IPS-15b (cell line): Measurements from ENCODE around the gene EEF1A2.

Experiments
- H3K27me3 ChIP-seq: one replicate; pipeline ENCODE4 v1.6.1; 2013; ENCODE audit warnings: low read length; ENCODE audit not compliant: control insufficient read depth, insufficient read depth
- H3K36me3 ChIP-seq: one replicate; pipeline ENCODE4 v1.6.1; 2013; ENCODE audit warnings: low read length; ENCODE audit not compliant: control insufficient read depth, insufficient read depth
- H3K4me1 ChIP-seq: one replicate; pipeline ENCODE4 v1.6.1; 2013; ENCODE audit warnings: mild to moderate bottlenecking, low read length; ENCODE audit not compliant: control insufficient read depth, insufficient read depth
- H3K4me3 ChIP-seq: one replicate; pipeline ENCODE4 v1.5.1; 2013; ENCODE audit warnings: low read depth, low read length
- H3K9ac ChIP-seq: one replicate; pipeline ENCODE4 v1.6.1; 2013; ENCODE audit warnings: low read depth, mild to moderate bottlenecking, low read length
- H3K9me3 ChIP-seq: one replicate; pipeline ENCODE4 v1.6.1; 2013; ENCODE audit warnings: mild to moderate bottlenecking, low read length; ENCODE audit not compliant: control insufficient read depth, insufficient read depth

Gene EEF1A2

GRCh38 chr20:63534831-63535651 is 36.2 kb upstream of the EEF1A2 start:
- Histone ChIP-seq H3K4me1 (no peaks in the 10 kb centered on the region), H3K4me3 (no peak overlapping the region), H3K9ac (no peak overlapping the region)

GRCh38 chr20:63534427-63534830 is 35.5 kb upstream of the EEF1A2 start:
- H3K4me3 ChIP-seq, result no peak overlapping the region
- no peaks in the 10 kb centered on the region for H3K9me3 ChIP-seq
- no peaks in the 10 kb centered on the region for H3K36me3 ChIP-seq
- H3K4me1 ChIP-seq, result no peaks in the 10 kb centered on the region
- no peaks in the 10 kb centered on the region for H3K27me3 ChIP-seq
- H3K9ac ChIP-seq, result no peak overlapping the region

More at GRCh38 chr20:63534831-63535651, 36.2 kb upstream of the EEF1A2 start:
- Histone ChIP-seq H3K27me3 (no peaks in the 10 kb centered on the region), H3K36me3 (no peaks in the 10 kb centered on the region), H3K9me3 (no peaks in the 10 kb centered on the region)

GRCh38 chr20:63533871-63534393 is 35.0 kb upstream of the EEF1A2 start:
- Histone ChIP-seq H3K9me3 (no peaks in the 10 kb centered on the region), H3K4me3 (no peak overlapping the region), H3K36me3 (no peaks in the 10 kb centered on the region), H3K4me1 (no peaks in the 10 kb centered on the region), H3K27me3 (no peaks in the 10 kb centered on the region), H3K9ac (no peak overlapping the region)

- no peak overlapping the region for H3K4me3 ChIP-seq
- no peaks in the 10 kb centered on the region for H3K27me3 ChIP-seq
- H3K9ac ChIP-seq, result no peak overlapping the region
- no peaks in the 10 kb centered on the region for H3K36me3 ChIP-seq
- no peaks in the 10 kb centered on the region for H3K9me3 ChIP-seq
- H3K4me1 ChIP-seq, result no peaks in the 10 kb centered on the region
Measured at GRCh38 chr20:63533388-63533787, 34.5 kb upstream of the EEF1A2 start.

DNA sequence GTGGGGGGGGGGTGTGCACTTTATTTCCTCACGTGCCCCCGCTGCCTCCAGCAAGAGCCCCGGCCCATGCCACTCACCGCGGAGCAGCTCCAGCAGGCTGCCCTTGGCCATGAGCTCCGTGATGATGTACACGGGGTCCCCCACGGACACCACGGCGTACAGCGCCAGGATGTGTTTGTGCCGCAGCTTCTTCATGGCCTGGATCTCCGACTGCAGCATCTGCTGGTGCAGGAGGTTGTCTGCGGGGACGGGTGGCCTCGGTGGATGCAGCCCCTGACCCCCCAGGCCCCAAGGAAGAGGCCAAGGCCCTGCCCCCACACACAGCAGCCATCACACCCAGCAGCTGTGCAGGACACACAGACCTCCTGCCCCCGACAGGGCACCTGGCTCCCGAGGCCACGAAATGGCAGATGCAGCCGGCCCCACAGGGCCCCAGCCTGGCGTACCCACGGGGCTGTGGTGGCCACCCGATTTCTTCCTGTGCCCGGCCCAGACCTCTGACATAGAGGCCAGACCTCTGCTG is 33.6 kb upstream of the EEF1A2 start:
- Histone ChIP-seq H3K27me3 (no peaks in the 10 kb centered on the region), H3K4me1 (no peaks in the 10 kb centered on the region), H3K4me3 (no peak overlapping the region), H3K9me3 (no peaks in the 10 kb centered on the region), H3K9ac (no peak overlapping the region), H3K36me3 (no peaks in the 10 kb centered on the region)

GRCh38 chr20:63531686-63532448 is 33.0 kb upstream of the EEF1A2 start:
- no peaks in the 10 kb centered on the region for H3K27me3 ChIP-seq
- H3K4me3 ChIP-seq, result no peak overlapping the region
- no peaks in the 10 kb centered on the region for H3K9me3 ChIP-seq
- no peaks in the 10 kb centered on the region for H3K4me1 ChIP-seq
- H3K36me3 ChIP-seq, result no peaks in the 10 kb centered on the region
- no peak overlapping the region for H3K9ac ChIP-seq

GRCh38 chr20:63530788-63531160 is 31.9 kb upstream of the EEF1A2 start:
- no peak overlapping the region for H3K4me3 ChIP-seq
- H3K9me3 ChIP-seq, result no peaks in the 10 kb centered on the region

GRCh38 chr20:63529861-63530787 is 31.2 kb upstream of the EEF1A2 start:
- H3K9me3 ChIP-seq, result no peaks in the 10 kb centered on the region
- H3K27me3 ChIP-seq, result no peaks in the 10 kb centered on the region
- no peak overlapping the region for H3K9ac ChIP-seq
- H3K4me1 ChIP-seq, result no peaks in the 10 kb centered on the region
- no peaks in the 10 kb centered on the region for H3K36me3 ChIP-seq
- H3K4me3 ChIP-seq, result no peak overlapping the region

More at GRCh38 chr20:63530788-63531160, 31.9 kb upstream of the EEF1A2 start:
- Histone ChIP-seq H3K4me1 (no peaks in the 10 kb centered on the region), H3K27me3 (no peaks in the 10 kb centered on the region), H3K9ac (no peak overlapping the region), H3K36me3 (no peaks in the 10 kb centered on the region)

GRCh38 chr20:63529180-63529860 is 30.4 kb upstream of the EEF1A2 start:
- Histone ChIP-seq H3K9ac (no peak overlapping the region), H3K4me1 (no peaks in the 10 kb centered on the region), H3K27me3 (no peaks in the 10 kb centered on the region), H3K36me3 (no peaks in the 10 kb centered on the region), H3K4me3 (no peak overlapping the region), H3K9me3 (no peaks in the 10 kb centered on the region)

GRCh38 chr20:63527184-63527583 is 28.3 kb upstream of the EEF1A2 start:
- no peak overlapping the region for H3K9ac ChIP-seq
- H3K27me3 ChIP-seq, result no peaks in the 10 kb centered on the region
- H3K4me3 ChIP-seq, result no peak overlapping the region
- H3K36me3 ChIP-seq, result peaks cover 12% of the 10 kb centered on the region
- no peaks in the 10 kb centered on the region for H3K9me3 ChIP-seq
- no peaks in the 10 kb centered on the region for H3K4me1 ChIP-seq
